Measurements from ENCODE around the gene PIM3. TPM values are rescaled to one million over a fixed set of nuclear protein-coding genes. Genes with fewer than 3 reads are reported as not detected.
A peak's percentile ranks its signal among the peaks of the same experiment; 100 is the strongest.

PIM3 gene
- total RNA-seq, 1 experiment from 2014 or later: 58.2 TPM

GRCh38 chr22:49961601-49962011 lies 1.0 kb downstream of the PIM3 start:
- no peak for DNase-seq (ENCODE audit: low read depth, low spot score)
- in situ Hi-C loops (cut with HindIII; ENCODE audit: low pct_unique_long_range_greater_than_20kb, low sequenced_read_pairs): no loop called here
- POLR2A ChIA-PET: no interaction called here
- Histone ChIP-seq H3K27me3 (ENCODE audit: control insufficient read depth, insufficient read depth, low read length) (no peaks in the 10 kb centered on the region), H3K9me3 (ENCODE audit: control insufficient read depth, insufficient read depth, low read depth, low read length) (no peaks in the 10 kb centered on the region), H3K4me1 (ENCODE audit: control insufficient read depth, insufficient read depth, low read length) (peaks cover 48% of the 10 kb centered on the region), H3K36me3 (ENCODE audit: control insufficient read depth, insufficient read depth, low read length) (no peaks in the 10 kb centered on the region; the same call in none of the 2 replicates), H3K27ac (ENCODE audit: low read length) (peak overlapping the region; percentile 69), H3K4me3 (ENCODE audit: low read depth in 2 of 2, low read length in 2 of 2) (peak overlapping the region; percentile 70 to 71)
- CTCF ChIA-PET: no interaction called here
- no TSS peak for BruUV-seq (replicated peaks)
- no peak for ATAC-seq
- intact Hi-C loops (cut with micrococcal nuclease; ENCODE audit: unreplicated experiment): no loop called here
- TF ChIP-seq SIN3A (IDR thresholded peaks at IDR 0.05; ENCODE audit: borderline replicate concordance, insufficient read depth, low read depth, low read length) (no peak), REST (IDR thresholded peaks at IDR 0.05; ENCODE audit: insufficient read depth in 1 of 2, low read depth in 2 of 2, low read length in 1 of 2) (no peak)

GRCh38 chr22:49962012-49962750 lies 1.6 kb downstream of the PIM3 start:
- ATAC-seq: 0 out of 2 replicates have a peak, but pooled peaks have one; percentile 2
- in situ Hi-C loops (cut with HindIII; ENCODE audit: low pct_unique_long_range_greater_than_20kb, low sequenced_read_pairs): no loop called here
- no TSS peak for BruUV-seq (replicated peaks)

More at GRCh38 chr22:49962012-49962750, 1.6 kb downstream of the PIM3 start:
- Histone ChIP-seq H3K27me3 (ENCODE audit: control insufficient read depth, insufficient read depth, low read length) (no peaks in the 10 kb centered on the region), H3K27ac (ENCODE audit: low read length) (peak overlapping the region; percentile 74), H3K4me1 (ENCODE audit: control insufficient read depth, insufficient read depth, low read length) (peaks cover 54% of the 10 kb centered on the region), H3K9me3 (ENCODE audit: control insufficient read depth, insufficient read depth, low read depth, low read length) (no peaks in the 10 kb centered on the region), H3K36me3 (ENCODE audit: control insufficient read depth, insufficient read depth, low read length) (no peaks in the 10 kb centered on the region; the same call in none of the 2 replicates), H3K4me3 (ENCODE audit: low read depth in 2 of 2, low read length in 2 of 2) (peak overlapping the region; percentile 70 to 71)
- no peak for TF ChIP-seq TCF7L2 (IDR thresholded peaks at IDR 0.05; ENCODE audit: low read depth, low read length)
- no peak for TF ChIP-seq REST (IDR thresholded peaks at IDR 0.05; ENCODE audit: insufficient read depth in 1 of 2, low read depth in 2 of 2, low read length in 1 of 2)
- peak; percentile 81; the same call in 1 of the 2 replicates for TF ChIP-seq SIN3A (IDR thresholded peaks at IDR 0.05; ENCODE audit: borderline replicate concordance, insufficient read depth, low read depth, low read length)
- TF ChIP-seq POLR2AphosphoS5 (IDR thresholded peaks at IDR 0.05; ENCODE audit: low read depth, low read length): no peak
- no peak for TF ChIP-seq CTCF (IDR thresholded peaks at IDR 0.05)
- intact Hi-C loops (cut with micrococcal nuclease; ENCODE audit: unreplicated experiment): no loop called here
- POLR2A ChIA-PET: no interaction called here
- CTCF ChIA-PET: interaction anchor here (0.6 kb wide), 2 partner anchors 88 to 186 kb away, joined by 3 to 5 read pairs; no protein-coding TSS in a partner anchor
- DNase-seq (ENCODE audit: low read depth, low spot score): no peak
